HepG2 (cell line): ENCODE measurements around the gene PRSS27. TPM values are rescaled to one million over a fixed set of nuclear protein-coding genes. Genes with fewer than 3 reads are reported as not detected.
A peak's percentile ranks its signal among the peaks of the same experiment; 100 is the strongest.

Experiments used
- ELF4 ChIP-seq: sonication (generic); formaldehyde crosslinking; IDR thresholded peaks from 2 replicates; pipeline ENCODE4 v1.5.0; 2020; ENCODE audit warnings: missing genetic modification reagents, mild to moderate bottlenecking, moderate library complexity, borderline replicate concordance
- FOXA1 ChIP-seq, 2 experiments: fragments of 450-650 bp in 1 of 2; sonication (generic) in 1 of 2; formaldehyde crosslinking in 1 of 2; IDR thresholded peaks; 2 replicates each; pipeline versions ENCODE4 v1.4.0 to v1.6.1; 2016 to 2020; ENCODE audit warnings: missing genetic modification reagents in 1 of 2
- FOXC1 ChIP-seq: sonication (generic); formaldehyde crosslinking; IDR thresholded peaks from 2 replicates; pipeline ENCODE4 v1.8.0; 2022; ENCODE audit warnings: mild to moderate bottlenecking, missing genetic modification reagents, borderline replicate concordance
- LCORL ChIP-seq, 2 experiments: fragments of 450-650 bp in 1 of 2; sonication (generic) in 1 of 2; formaldehyde crosslinking in 1 of 2; IDR thresholded peaks; 2 replicates each; pipeline versions ENCODE4 v1.5.0 to v1.6.1; 2017 to 2020; ENCODE audit warnings: antibody characterized with exemption in 1 of 2, missing genetic modification reagents in 1 of 2
- NR3C1 ChIP-seq: sonication (generic); formaldehyde crosslinking; IDR thresholded peaks from 2 replicates; pipeline ENCODE4 v1.4.0; 2020; ENCODE audit warnings: missing genetic modification reagents
- TP53 ChIP-seq: sonication (generic); formaldehyde crosslinking; conservative IDR thresholded peaks from 2 replicates; pipeline ENCODE4 v1.4.0; 2020; ENCODE audit warnings: missing genetic modification reagents
- ZBTB20 ChIP-seq: sonication (generic); formaldehyde crosslinking; IDR thresholded peaks from 2 replicates; pipeline ENCODE4 v1.8.1; 2023; ENCODE audit warnings: missing genetic modification reagents, low read depth, mild to moderate bottlenecking, borderline replicate concordance
- ZKSCAN8 ChIP-seq: IDR thresholded peaks from 2 replicates; pipeline ENCODE4 v1.6.1; 2016; ENCODE audit warnings: borderline replicate concordance, missing genetic modification reagents, missing compliant biosample characterization
- ZNF10 ChIP-seq: sonication (generic); formaldehyde crosslinking; IDR thresholded peaks from 2 replicates; pipeline ENCODE4 v1.4.0; 2020; ENCODE audit warnings: mild to moderate bottlenecking, low read depth, missing genetic modification reagents, borderline replicate concordance
- ZNF619 ChIP-seq: sonication (generic); formaldehyde crosslinking; IDR thresholded peaks from 2 replicates; pipeline ENCODE4 v1.4.0; 2020; ENCODE audit warnings: mild to moderate bottlenecking, missing genetic modification reagents
- ZNF775 ChIP-seq: sonication (generic); formaldehyde crosslinking; IDR thresholded peaks from 2 replicates; pipeline ENCODE4 v1.4.0; 2020; ENCODE audit warnings: missing genetic modification reagents, mild to moderate bottlenecking, moderate library complexity, borderline replicate concordance
- polyA plus RNA-seq, 8 experiments: library from polyadenylated mRNA; depleted of rRNA in 3 of 8; stranded (reverse) in 7 of 8; unstranded in 1 of 8; fragments of >200 nt; fragmentation: Illumina TruSeq in 4 of 8; extraction: Trizol in 4 of 8; gene quantifications; 2 replicates each; pipeline versions ENCODE4 v1.2.1 to v1.2.3, GENCODE V29; 2011 to 2016; ENCODE audit warnings: low read depth in 4 of 8, missing spikeins in 1 of 8, mixed read lengths in 1 of 8; ENCODE audit not compliant: insufficient read depth in 1 of 8
- total RNA-seq, 5 experiments: library from RNA; depleted of rRNA; stranded (reverse); fragments of >200 nt; fragmentation: Illumina TruSeq; extraction: Trizol; gene quantifications; 2 replicates each; pipeline ENCODE4 v1.2.3, GENCODE V29; 2016; ENCODE audit warnings: low read depth in 1 of 5
- TF ChIP-seq, protein P1 (sequence below): sonication (generic); formaldehyde crosslinking; IDR thresholded peaks from 2 replicates; pipeline ENCODE4 v1.4.0; 2020; ENCODE audit warnings: missing genetic modification reagents
- TF ChIP-seq, protein P2 (sequence below): sonication (generic); formaldehyde crosslinking; IDR thresholded peaks from 2 replicates; pipeline ENCODE4 v1.9.0; 2021; ENCODE audit warnings: mild to moderate bottlenecking, missing genetic modification reagents
- TF ChIP-seq, protein P3 (sequence below): sonication (generic); formaldehyde crosslinking; IDR thresholded peaks from 2 replicates; pipeline ENCODE4 v1.9.0; 2022; ENCODE audit warnings: low read depth, missing genetic modification reagents
- TF ChIP-seq, protein P4 (sequence below): sonication (generic); formaldehyde crosslinking; IDR thresholded peaks from 2 replicates; pipeline ENCODE4 v1.8.0; 2022; ENCODE audit warnings: mild to moderate bottlenecking, missing genetic modification reagents, moderate library complexity

Gene PRSS27
- total and polyA plus RNA-seq, 2 of the 13 experiments (the other 11 are each of a cell fraction or from before 2014, with no cell fraction given) = 0.20 to 0.73 TPM

DNA sequence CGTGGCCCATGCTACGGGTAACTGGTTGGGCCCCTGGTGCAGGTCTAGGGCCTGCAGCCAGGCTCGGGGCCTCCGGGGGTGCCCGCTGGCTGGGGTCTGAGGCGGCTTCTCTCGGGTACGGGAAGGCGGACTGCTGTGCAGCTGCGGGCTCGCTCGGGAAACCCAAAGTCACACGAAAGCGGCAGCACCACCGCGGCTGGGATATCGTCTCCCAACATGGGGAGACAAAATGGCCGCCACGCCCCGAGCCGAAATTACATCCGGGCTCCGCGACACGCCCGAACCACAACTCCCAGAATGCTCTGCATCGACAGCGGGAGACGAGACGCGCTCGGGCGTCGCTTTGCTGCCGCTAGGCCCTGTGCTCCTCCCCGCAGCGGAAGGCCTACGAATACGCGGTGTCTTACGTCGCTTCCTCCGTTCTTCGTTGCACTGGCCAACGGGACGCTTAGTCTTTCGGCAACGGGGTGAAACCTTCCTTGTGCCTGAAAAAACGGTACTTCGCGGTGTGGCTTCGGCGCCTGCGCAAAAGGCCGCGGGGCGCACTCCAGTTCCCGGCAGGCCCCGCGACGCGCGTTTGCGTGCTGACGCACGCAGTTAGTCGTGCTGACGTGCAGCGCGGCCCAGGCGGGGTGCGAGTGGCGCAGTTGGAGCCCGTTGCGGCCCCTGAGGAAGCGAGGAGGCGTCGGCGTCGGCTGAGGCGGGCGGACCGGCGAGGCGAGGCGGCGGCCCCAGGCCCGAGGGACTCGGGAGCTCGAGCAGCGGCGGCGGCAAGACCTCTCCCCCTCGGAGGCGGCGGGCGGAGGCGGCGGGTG is 32.2 kb upstream of the PRSS27 start, which contains the start of gene SRRM2 (continued):
- 0 out of 2 replicates have a peak, but pooled peaks have one; percentile 35 for TF ChIP-seq TP53 (CRISPR knock-in tag)
- peak; percentile 88; the same call in 1 of the 2 replicates for TF ChIP-seq FOXC1
- TF ChIP-seq, protein P1, sequence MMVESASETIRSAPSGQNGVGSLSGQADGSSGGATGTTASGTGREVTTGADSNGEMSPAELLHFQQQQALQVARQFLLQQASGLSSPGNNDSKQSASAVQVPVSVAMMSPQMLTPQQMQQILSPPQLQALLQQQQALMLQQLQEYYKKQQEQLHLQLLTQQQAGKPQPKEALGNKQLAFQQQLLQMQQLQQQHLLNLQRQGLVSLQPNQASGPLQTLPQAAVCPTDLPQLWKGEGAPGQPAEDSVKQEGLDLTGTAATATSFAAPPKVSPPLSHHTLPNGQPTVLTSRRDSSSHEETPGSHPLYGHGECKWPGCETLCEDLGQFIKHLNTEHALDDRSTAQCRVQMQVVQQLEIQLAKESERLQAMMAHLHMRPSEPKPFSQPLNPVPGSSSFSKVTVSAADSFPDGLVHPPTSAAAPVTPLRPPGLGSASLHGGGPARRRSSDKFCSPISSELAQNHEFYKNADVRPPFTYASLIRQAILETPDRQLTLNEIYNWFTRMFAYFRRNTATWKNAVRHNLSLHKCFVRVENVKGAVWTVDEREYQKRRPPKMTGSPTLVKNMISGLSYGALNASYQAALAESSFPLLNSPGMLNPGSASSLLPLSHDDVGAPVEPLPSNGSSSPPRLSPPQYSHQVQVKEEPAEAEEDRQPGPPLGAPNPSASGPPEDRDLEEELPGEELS = peak; percentile 30
- TF ChIP-seq, protein P2, sequence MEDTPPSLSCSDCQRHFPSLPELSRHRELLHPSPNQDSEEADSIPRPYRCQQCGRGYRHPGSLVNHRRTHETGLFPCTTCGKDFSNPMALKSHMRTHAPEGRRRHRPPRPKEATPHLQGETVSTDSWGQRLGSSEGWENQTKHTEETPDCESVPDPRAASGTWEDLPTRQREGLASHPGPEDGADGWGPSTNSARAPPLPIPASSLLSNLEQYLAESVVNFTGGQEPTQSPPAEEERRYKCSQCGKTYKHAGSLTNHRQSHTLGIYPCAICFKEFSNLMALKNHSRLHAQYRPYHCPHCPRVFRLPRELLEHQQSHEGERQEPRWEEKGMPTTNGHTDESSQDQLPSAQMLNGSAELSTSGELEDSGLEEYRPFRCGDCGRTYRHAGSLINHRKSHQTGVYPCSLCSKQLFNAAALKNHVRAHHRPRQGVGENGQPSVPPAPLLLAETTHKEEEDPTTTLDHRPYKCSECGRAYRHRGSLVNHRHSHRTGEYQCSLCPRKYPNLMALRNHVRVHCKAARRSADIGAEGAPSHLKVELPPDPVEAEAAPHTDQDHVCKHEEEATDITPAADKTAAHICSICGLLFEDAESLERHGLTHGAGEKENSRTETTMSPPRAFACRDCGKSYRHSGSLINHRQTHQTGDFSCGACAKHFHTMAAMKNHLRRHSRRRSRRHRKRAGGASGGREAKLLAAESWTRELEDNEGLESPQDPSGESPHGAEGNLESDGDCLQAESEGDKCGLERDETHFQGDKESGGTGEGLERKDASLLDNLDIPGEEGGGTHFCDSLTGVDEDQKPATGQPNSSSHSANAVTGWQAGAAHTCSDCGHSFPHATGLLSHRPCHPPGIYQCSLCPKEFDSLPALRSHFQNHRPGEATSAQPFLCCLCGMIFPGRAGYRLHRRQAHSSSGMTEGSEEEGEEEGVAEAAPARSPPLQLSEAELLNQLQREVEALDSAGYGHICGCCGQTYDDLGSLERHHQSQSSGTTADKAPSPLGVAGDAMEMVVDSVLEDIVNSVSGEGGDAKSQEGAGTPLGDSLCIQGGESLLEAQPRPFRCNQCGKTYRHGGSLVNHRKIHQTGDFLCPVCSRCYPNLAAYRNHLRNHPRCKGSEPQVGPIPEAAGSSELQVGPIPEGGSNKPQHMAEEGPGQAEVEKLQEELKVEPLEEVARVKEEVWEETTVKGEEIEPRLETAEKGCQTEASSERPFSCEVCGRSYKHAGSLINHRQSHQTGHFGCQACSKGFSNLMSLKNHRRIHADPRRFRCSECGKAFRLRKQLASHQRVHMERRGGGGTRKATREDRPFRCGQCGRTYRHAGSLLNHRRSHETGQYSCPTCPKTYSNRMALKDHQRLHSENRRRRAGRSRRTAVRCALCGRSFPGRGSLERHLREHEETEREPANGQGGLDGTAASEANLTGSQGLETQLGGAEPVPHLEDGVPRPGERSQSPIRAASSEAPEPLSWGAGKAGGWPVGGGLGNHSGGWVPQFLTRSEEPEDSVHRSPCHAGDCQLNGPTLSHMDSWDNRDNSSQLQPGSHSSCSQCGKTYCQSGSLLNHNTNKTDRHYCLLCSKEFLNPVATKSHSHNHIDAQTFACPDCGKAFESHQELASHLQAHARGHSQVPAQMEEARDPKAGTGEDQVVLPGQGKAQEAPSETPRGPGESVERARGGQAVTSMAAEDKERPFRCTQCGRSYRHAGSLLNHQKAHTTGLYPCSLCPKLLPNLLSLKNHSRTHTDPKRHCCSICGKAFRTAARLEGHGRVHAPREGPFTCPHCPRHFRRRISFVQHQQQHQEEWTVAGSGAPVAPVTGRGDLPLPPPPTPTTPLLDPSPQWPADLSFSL (CRISPR knock-in tag) = no peak
- TF ChIP-seq ELF4 (CRISPR knock-in tag) = no peak; the same call in 1 of the 2 replicates
- 0 out of 2 replicates have a peak, but pooled peaks have one; percentile 5 for TF ChIP-seq LCORL (IDR thresholded peaks at IDR 0.05)
- peak; percentile 89 for TF ChIP-seq LCORL (CRISPR knock-in tag; IDR thresholded peaks at IDR 0.05)
- peak; percentile 73; the same call in 1 of the 2 replicates for TF ChIP-seq ZBTB20 (CRISPR knock-in tag)
- no peak for TF ChIP-seq FOXA1 (IDR thresholded peaks at IDR 0.05)
- TF ChIP-seq FOXA1 (CRISPR knock-in tag; IDR thresholded peaks at IDR 0.05) = no peak
- no peak for TF ChIP-seq NR3C1 (CRISPR knock-in tag)
- peak; percentile 82; the same call in 1 of the 2 replicates for TF ChIP-seq ZNF775 (CRISPR knock-in tag)
- no peak for TF ChIP-seq ZKSCAN8 (CRISPR knock-in tag)
- TF ChIP-seq ZNF619 (CRISPR knock-in tag) = no peak
- TF ChIP-seq, protein P3, sequence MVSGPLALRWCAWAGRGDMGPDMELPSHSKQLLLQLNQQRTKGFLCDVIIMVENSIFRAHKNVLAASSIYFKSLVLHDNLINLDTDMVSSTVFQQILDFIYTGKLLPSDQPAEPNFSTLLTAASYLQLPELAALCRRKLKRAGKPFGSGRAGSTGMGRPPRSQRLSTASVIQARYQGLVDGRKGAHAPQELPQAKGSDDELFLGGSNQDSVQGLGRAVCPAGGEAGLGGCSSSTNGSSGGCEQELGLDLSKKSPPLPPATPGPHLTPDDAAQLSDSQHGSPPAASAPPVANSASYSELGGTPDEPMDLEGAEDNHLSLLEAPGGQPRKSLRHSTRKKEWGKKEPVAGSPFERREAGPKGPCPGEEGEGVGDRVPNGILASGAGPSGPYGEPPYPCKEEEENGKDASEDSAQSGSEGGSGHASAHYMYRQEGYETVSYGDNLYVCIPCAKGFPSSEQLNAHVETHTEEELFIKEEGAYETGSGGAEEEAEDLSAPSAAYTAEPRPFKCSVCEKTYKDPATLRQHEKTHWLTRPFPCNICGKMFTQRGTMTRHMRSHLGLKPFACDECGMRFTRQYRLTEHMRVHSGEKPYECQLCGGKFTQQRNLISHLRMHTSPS (CRISPR knock-in tag) = no peak
- TF ChIP-seq ZNF10 (CRISPR knock-in tag) = no peak
- TF ChIP-seq, protein P4, sequence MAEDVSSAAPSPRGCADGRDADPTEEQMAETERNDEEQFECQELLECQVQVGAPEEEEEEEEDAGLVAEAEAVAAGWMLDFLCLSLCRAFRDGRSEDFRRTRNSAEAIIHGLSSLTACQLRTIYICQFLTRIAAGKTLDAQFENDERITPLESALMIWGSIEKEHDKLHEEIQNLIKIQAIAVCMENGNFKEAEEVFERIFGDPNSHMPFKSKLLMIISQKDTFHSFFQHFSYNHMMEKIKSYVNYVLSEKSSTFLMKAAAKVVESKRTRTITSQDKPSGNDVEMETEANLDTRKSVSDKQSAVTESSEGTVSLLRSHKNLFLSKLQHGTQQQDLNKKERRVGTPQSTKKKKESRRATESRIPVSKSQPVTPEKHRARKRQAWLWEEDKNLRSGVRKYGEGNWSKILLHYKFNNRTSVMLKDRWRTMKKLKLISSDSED (CRISPR knock-in tag) = no peak
